Gastrocnemius medialis (tissue), 4 donors: ENCODE measurements around the gene TUBA3D. TPM values are rescaled to one million over a fixed set of nuclear protein-coding genes. Genes with fewer than 3 reads are reported as not detected.
"Not testable (repeated sequence)": the region's sequence is repeated elsewhere in the genome, so short reads cannot be mapped to it uniquely, and the experiment has no call there.

Experiments used
- ATAC-seq, 2 donors: fragments of 150-250 bp; one replicate each; pipeline ENCODE4 v1.9.1; 2016
- DNase-seq, 2 donors: peaks; one replicate each; pipeline ENCODE4 v3.0.0-alpha.2; 2019
- H3K27ac ChIP-seq, 4 donors: fragments of 200-600 bp; sonication (generic); 1 replicate in 1 of 4; 2 replicates in 3 of 4; pipeline ENCODE4 v1.5.1; 2016 to 2018; ENCODE audit warnings: mild to moderate bottlenecking in 2 of 4, moderate library complexity in 1 of 4
- H3K27me3 ChIP-seq, 3 donors: fragments of 200-600 bp; sonication (generic) in 2 of 3; 1 replicate in 1 of 3; 2 replicates in 2 of 3; pipeline versions ENCODE4 v1.5.1 to v1.6.0; 2016 to 2019; ENCODE audit warnings: mild to moderate bottlenecking in 1 of 3, moderate library complexity in 1 of 3
- H3K36me3 ChIP-seq, 2 donors: fragments of 200-600 bp; sonication (generic) in 1 of 2; one replicate each; pipeline ENCODE4 v1.5.1; 2017 to 2018
- H3K4me1 ChIP-seq, 2 donors: fragments of 200-600 bp; sonication (generic) in 1 of 2; one replicate each; pipeline ENCODE4 v1.5.1; 2016 to 2017; ENCODE audit warnings: mild to moderate bottlenecking in 2 of 2
- H3K4me3 ChIP-seq, 4 donors: fragments of 200-600 bp; sonication (generic) in 3 of 4; 1 replicate in 1 of 4; 2 replicates in 3 of 4; pipeline ENCODE4 v1.5.1; 2016 to 2019; ENCODE audit warnings: mild to moderate bottlenecking in 2 of 4
- H3K9me3 ChIP-seq, 3 donors: fragments of 200-600 bp; sonication (generic) in 2 of 3; 1 replicate in 1 of 3; 2 replicates in 2 of 3; pipeline ENCODE4 v1.5.1; 2016 to 2019
- CTCF ChIP-seq, 5 experiments: fragments of 450-650 bp in 3 of 5; fragments of 200-600 bp in 2 of 5; sonication (generic) in 2 of 5; IDR thresholded peaks in 4 of 5; conservative IDR thresholded peaks in 1 of 5; 1 replicate in 4 of 5; 2 replicates in 1 of 5; pipeline ENCODE4 v1.5.1; 2016 to 2019; ENCODE audit warnings: antibody characterized with exemption in 5 of 5, mild to moderate bottlenecking in 3 of 5, moderate library complexity in 3 of 5
- POLR2A ChIP-seq, 2 donors: fragments of 450-650 bp; IDR thresholded peaks; one replicate each; pipeline ENCODE4 v1.6.1; 2017; ENCODE audit warnings: antibody characterized with exemption in 2 of 2, mild to moderate bottlenecking in 2 of 2, moderate library complexity in 2 of 2
- in situ Hi-C, 4 donors: fragments of 200-750 bp; cut with MboI; loops; one replicate each; pipeline versions ENCODE4 v1.15.0 to v1.8.0; 2017; ENCODE audit warnings: low sequenced_read_pairs in 4 of 4
- intact Hi-C: fragments of 100-400 bp; cut with DNase I; formaldehyde crosslinking; loops from one replicate; pipeline ENCODE4 v1.15.1; 2023; ENCODE audit warnings: low total_unique reads
- total RNA-seq, 4 donors: library from RNA; depleted of rRNA; stranded (reverse); fragments of >200 nt; gene quantifications; one replicate each; pipeline versions ENCODE4 v1.1.0 to v1.2.3, GENCODE V29; 2016

The TUBA3D gene
- total RNA-seq, 4 donors from 2014 or later: 1.4 TPM; not detected in 3

- DNase-seq, H3K27me3 ChIP-seq, in situ Hi-C loops, H3K9me3 ChIP-seq, H3K36me3 ChIP-seq, H3K4me1 ChIP-seq, H3K27ac ChIP-seq, intact Hi-C loops, H3K4me3 ChIP-seq, ATAC-seq: not testable (repeated sequence)
These were observed 3.0 kb downstream of the TUBA3D start for GRCh38 chr2:131478850-131479461.

DNA sequence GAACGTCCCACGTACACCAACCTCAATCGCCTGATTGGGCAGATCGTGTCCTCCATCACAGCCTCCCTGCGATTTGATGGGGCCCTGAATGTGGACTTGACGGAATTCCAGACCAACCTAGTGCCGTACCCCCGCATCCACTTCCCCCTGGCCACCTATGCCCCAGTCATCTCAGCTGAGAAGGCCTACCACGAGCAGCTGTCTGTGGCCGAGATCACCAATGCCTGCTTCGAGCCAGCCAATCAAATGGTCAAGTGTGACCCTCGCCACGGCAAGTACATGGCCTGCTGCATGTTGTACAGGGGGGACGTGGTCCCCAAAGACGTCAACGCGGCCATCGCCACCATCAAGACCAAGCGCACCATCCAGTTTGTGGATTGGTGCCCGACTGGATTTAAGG is 4.4 kb downstream of the TUBA3D start:
- H3K4me3 ChIP-seq, H3K27me3 ChIP-seq, H3K27ac ChIP-seq, intact Hi-C loops, in situ Hi-C loops, DNase-seq, H3K36me3 ChIP-seq, H3K9me3 ChIP-seq, ATAC-seq, H3K4me1 ChIP-seq: not testable (repeated sequence)

GRCh38 chr2:131482506-131483155 is 6.7 kb downstream of the TUBA3D start:
- H3K27ac ChIP-seq, ATAC-seq, H3K27me3 ChIP-seq, H3K4me1 ChIP-seq, H3K4me3 ChIP-seq, intact Hi-C loops, H3K9me3 ChIP-seq, in situ Hi-C loops, H3K36me3 ChIP-seq, DNase-seq: not testable (repeated sequence)

DNA sequence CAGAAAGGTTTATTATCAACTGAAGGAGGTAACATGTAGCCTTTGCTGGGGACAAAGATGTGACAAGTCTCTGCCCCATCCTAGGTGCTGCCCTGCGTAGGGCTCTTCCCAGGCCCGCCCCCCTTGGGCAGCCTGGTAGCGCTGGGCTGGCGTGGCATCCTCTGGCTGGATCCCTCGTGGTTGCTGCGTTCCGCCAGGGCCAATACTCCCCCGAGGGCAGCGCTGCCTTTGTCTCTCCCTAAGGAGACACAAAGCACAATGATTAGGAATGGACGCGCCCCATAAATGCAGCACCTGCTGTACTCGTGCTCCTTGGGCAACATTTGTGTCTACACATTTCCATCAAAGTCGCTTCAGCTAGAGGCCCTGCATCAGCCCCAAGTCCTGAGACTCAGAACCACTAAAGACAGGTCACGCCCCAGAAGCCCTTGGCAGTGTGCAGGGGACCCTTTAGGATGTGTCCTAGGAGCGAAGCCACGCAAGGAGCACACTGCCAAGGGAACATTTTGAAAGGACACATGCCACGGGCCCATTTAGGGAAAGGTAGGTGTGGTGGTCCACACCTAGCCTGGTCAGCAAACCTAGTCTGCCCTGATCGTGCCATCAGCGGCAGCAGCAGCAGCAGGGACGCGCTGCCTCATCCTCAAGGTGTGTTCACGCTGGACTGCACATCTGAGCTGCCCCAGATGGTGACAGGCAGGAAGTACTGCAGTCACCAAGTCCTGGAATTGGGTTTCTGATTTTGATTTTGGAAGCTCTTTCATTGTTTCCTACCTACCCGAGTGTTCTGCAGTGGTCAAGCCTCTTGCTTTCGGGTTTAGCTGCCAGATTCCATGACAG is 8.3 kb downstream of the TUBA3D start:
- H3K27ac ChIP-seq, in situ Hi-C loops, H3K4me3 ChIP-seq, intact Hi-C loops, H3K27me3 ChIP-seq, DNase-seq, ATAC-seq, H3K36me3 ChIP-seq, H3K9me3 ChIP-seq, H3K4me1 ChIP-seq: not testable (repeated sequence)

- ATAC-seq, H3K4me1 ChIP-seq, DNase-seq, H3K27ac ChIP-seq, H3K4me3 ChIP-seq, H3K9me3 ChIP-seq, H3K27me3 ChIP-seq, in situ Hi-C loops, H3K36me3 ChIP-seq: not testable (repeated sequence)
- intact Hi-C loops: loop anchor here (5.0 kb wide), 1 partner anchor 1298 kb away; no protein-coding TSS in a partner anchor
These were observed 9.1 kb downstream of the TUBA3D start for GRCh38 chr2:131484906-131485460.

DNA sequence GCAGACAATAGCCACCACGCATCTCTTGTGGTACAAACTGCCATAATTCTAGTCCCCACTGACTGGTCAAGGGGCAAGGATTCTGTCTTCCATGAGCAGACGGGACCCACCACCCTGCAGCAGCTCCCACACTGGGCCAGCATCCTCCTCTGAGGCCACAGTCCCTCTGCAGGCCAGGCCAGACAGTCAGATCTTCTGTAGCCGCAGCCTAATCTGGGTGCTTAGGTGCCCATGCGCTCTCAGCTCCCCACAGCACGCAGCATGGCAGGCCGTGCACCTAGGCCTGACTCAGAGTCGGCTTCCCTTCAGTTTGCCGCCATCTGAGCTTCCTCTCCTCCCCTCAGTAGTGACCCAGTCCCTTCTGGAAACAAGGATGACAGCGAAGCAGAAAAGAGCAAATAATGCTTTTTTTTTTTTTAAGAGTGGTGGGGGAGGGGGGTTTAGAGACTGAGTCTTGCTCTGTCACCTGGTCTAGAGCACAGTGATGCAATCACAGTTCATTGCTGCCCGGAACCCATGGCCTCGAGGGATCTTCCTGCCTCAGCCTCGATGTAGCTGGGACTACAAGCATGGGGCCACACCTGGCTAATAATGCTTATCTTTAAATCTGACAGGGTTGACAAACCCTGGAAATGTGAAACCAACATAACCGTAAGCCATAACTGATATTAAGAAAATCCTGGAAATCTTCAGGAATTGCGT is 10.4 kb downstream of the TUBA3D start:
- ATAC-seq, H3K4me3 ChIP-seq, in situ Hi-C loops, DNase-seq, H3K27ac ChIP-seq, H3K4me1 ChIP-seq, H3K36me3 ChIP-seq, H3K9me3 ChIP-seq, H3K27me3 ChIP-seq: not testable (repeated sequence)
- intact Hi-C loops: loop anchor here (5.0 kb wide), 1 partner anchor 1299 kb away; no protein-coding TSS in a partner anchor

DNA sequence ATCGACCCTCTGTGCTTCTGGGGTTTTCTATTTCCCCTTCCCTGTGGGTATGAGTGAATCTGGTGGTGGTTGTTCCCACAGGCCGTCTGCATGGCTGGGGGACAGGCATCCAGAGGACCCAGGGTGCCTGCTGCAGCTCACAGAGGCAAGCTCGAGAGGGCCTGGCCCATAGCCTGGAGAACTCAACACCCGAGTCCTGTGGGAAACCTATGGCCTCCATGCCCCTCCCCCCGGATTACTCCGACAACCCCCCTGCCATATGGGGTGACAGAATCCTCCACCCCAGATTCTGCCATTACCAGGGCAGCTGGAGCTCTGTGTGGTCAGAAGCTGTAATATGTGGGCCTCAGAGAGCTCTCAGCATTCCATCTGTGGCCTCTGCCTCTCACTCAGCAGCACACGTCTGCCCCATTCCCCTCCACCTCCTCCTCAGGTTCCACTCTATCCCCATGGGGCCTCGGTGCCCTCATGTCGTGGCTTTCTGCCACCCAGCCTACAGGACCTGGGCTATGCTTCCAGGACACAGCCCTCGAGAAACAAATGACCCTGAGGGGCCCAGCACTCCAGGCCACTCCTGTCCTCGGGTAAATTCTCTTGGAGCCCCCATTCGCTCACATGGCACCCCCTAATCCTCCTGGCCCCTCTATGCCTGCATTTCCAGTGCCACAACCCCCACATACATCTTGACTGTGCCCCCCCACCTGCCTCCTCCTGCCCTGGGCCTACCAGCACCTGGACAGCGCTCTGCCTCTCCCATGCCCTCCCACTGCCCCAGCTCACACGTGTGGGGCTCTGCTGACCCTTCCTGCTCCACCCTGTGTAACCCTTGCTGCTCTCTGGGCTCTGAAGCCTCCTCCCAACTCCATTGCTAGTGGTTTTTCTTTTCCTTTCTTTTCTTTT is 12.6 kb downstream of the TUBA3D start:
- no peaks in the 10 kb centered on the region for H3K36me3 ChIP-seq
- no peak for DNase-seq
- H3K27me3 ChIP-seq: no peaks in the 10 kb centered on the region
- no peak for TF ChIP-seq CTCF (IDR thresholded peaks at IDR 0.05 in 4 of 5, conservative IDR thresholded peaks at IDR 0.05 in 1 of 5)
- TF ChIP-seq POLR2A (IDR thresholded peaks at IDR 0.05): no peak
- peaks cover 0 to 7% of the 10 kb centered on the region in 2 donors for H3K4me1 ChIP-seq
- H3K27ac ChIP-seq: no peak overlapping the region
- H3K9me3 ChIP-seq: no peaks in the 10 kb centered on the region
- in situ Hi-C loops: no loop called here
- H3K4me3 ChIP-seq: no peak overlapping the region
- no peak for ATAC-seq
- intact Hi-C loops: loop anchor here (5.0 kb wide), 1 partner anchor 1301 kb away; no protein-coding TSS in a partner anchor

GRCh38 chr2:131490616-131491468 is 14.9 kb downstream of the TUBA3D start:
- H3K27me3 ChIP-seq, H3K36me3 ChIP-seq, H3K9me3 ChIP-seq, in situ Hi-C loops, ATAC-seq, DNase-seq, H3K27ac ChIP-seq: not testable (repeated sequence)
- H3K4me1 ChIP-seq: peaks cover 8 to 19% of the 10 kb centered on the region in 2 donors
- H3K4me3 ChIP-seq: peak overlapping the region in 2 of 4 donors; percentile 42 to 96
- intact Hi-C loops: loop anchor here (5.0 to 10.0 kb wide), 2 partner anchors 191 to 386 kb away; partner anchors contain the start of gene PLEKHB2
